GM19023 (cell line): ENCODE measurements around the gene TCFL5.

Experiments used
- ATAC-seq: cut with Tn5 transposase; IDR thresholded peaks from one replicate; pipeline ENCODE4 v1.9.1; 2021; ENCODE audit warnings: mild to moderate bottlenecking, moderate library complexity; ENCODE audit not compliant: unreplicated experiment

Gene TCFL5

GRCh38 chr20:62861726-62862336 is at the start of gene TCFL5:
Gene TCFL5, minus strand, starts transcription at chr20:62861822. Its CDS starts 152 bp downstream, at chr20:62861670.
- peak; percentile 62 for ATAC-seq

DNA sequence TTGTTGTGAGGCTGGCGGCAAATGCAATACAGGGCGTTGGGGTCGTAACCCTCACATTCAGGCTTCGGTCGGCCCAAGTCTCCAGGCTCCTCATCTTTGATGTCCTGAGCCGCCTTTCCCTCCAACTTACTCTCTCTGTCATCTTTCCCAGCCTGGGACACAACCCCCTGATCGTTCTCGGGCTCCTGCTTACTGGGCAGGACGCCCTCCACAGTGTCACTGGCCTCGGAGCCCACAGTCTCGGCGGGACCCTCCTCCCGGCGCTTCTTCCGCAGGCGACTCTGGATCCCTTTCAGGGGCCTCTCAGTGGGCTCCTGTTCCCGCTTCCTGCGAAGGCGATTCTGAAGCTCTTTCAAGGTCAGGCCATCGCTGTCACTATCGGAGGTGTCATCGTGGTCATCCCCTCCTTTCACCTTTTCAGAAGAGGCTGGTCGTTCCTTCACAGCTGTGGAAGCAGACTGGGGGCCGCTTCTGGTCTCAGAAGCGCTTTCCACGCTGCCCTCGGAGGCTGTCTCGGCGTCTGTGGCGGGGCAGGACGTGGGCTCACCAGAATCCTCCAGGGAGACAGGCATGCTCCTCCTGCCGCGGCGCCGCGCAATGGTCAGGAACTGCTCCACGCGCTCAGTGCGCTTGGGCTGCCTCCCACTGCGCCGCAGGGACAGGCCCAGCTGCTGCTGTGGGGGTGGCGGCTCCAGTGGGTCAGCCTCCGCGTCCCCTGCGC is 49.3 kb upstream of the TCFL5 start:
- no peak for ATAC-seq

- ATAC-seq: no peak
Observed at GRCh38 chr20:62910217-62910766, 48.7 kb upstream of the TCFL5 start.

DNA sequence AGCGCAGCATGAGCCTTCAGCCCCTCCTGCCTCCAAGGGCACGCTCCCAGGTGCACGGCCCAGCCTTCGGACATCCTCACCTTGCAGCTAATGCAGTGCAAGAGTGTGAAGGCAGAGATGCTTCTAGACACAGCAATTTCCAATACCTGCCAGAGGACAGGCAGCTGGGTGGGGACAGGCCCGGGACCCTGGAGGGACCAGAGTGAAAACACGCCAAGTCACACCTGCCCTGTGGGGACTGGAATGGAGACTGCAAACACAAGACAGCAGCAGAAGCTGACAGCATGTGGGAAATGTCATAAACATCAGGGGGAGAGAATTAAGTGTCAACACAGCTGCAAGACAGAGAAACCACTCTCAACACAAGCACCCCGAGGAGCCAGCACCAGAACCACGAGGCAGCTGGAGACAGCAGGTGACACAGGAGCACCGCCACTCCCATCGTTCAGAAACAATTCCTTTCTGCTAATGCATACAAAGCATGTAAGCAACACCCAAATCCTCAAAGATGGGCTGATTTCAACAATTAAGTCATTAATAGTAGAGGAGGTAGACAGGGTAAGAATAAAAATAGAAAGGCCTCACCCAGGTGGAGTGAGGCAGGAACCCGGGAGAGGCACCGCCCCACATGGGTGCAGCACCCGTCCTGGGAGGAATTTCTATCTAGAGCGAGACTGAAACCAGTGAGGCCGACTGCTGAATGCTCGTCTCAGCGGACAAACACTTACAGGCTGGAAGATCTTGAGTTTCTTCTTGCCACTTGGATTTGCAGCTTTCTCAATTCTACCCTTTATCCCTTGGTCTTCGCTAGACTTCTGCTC is 47.6 kb upstream of the TCFL5 start:
- no peak for ATAC-seq

DNA sequence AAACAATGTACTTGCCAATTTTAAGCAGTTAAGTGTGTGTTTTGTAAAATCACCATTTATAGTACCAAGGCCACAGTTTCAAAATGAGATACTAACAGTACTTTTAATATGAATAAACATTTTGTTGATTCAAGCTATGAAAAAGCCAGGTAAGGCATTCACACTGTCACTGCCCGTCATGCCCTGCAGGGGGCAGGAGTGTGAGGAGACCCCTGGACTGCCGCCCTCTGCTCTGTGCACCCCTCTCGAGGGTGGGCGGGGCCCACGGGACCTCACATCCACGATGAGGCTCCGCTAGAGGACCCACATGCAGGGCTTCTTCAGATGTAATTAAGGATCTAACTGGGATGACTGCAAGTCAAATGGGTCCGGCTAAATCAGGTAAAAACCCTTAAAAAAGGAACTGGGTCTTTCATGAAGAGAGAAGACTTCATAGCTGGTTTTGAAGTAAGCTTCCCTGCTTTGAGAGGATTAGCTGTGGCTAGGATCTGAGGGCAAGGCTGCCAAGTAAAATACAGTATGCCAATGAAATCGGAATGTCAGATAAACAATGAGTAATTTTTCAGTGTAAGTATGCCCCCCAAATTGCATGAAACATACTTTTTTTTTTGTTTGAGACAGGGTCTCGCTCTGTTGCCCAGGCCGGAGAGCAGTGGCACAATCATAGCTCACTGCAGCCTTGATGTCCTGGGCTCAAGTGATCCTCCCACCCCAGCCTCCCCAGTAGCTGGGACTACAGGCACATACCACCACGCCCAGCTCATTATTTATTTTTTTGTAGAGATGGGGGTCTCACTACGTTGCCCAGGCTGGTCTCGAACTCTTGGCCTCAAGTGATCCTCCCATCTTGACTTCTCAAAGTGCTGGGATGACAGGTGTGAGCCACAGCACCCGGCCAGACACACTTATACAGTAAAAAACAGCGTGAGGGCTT is 46.0 kb upstream of the TCFL5 start:
- ATAC-seq: no peak

DNA sequence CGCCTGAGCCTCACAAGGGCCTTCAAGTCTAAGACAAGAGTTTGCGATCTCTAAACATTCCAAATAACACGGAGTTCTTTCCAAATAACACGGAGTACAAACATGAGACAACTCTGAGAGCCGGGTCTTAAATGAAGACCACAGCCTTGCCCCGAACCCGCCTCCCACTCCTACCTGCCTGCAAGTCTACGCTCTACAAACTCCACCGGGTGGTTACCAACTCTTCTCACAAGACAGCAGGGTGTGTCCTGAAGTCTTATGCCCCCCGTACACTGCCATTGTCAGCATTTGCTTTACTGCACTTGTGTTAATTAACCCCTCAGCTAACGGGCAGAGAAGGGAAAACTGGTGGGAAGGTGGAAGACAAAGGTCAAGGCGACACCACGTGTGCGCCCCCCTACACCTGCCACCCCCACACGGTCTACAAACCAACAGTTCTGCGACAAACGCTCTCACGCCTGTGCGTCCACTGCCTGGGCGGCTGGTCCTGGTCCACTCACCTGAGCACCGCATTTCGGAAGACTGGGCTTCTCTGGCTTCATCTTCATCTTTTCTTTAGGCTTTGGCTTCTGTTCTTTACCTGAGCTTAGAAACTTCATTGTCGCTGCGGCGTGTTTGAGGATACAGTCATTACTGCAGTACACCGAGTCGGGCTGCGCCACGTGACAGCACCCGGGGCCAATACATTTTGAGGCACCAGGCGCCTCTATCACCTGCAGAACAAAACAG is 45.2 kb upstream of the TCFL5 start:
- no peak for ATAC-seq

DNA sequence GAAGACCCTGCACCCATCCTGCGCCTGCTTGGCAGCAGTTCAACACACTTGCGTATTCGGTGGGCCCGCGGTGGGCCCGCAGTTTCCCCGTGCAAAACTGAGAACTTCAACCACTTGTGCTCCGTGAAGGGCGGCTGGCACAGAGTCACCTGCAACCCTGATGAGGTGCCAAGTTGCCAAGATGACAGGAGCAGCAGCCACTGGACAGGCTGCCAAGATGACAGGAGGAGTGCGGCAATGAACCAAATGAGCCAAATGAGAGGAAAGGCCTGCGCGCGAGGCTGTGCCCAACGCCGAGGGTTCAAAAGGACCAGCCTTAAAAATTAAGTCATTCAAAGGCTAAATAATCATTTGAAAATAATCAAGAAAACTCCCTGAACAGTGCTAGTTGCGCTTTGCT is 44.6 kb upstream of the TCFL5 start:
- no peak for ATAC-seq

GRCh38 chr20:62905536-62906117 is 44.0 kb upstream of the TCFL5 start:
- no peak for ATAC-seq

GRCh38 chr20:62902926-62903615 is 41.4 kb upstream of the TCFL5 start:
- ATAC-seq: no peak

DNA sequence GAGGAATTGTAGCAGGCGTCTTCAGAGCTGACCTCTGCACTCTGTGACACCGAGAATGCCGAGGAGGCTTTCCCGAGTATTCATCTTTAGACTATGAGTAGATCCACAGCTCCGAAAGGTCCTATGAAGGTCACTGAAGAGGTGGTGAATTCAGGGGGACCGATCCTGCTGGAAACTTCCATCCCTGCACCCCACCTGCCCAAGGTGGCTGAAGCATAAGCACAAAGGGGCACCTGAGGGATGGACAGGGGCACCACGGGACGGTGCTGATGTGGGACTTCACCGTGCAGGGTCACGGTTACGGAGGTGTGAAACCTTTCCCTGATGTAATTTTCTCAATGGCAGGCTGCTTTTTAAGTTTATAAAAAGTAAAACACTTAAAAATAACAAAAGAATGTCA is 40.3 kb upstream of the TCFL5 start:
- ATAC-seq: no peak

GRCh38 chr20:62900692-62901584 is 39.3 kb upstream of the TCFL5 start:
- no peak for ATAC-seq

DNA sequence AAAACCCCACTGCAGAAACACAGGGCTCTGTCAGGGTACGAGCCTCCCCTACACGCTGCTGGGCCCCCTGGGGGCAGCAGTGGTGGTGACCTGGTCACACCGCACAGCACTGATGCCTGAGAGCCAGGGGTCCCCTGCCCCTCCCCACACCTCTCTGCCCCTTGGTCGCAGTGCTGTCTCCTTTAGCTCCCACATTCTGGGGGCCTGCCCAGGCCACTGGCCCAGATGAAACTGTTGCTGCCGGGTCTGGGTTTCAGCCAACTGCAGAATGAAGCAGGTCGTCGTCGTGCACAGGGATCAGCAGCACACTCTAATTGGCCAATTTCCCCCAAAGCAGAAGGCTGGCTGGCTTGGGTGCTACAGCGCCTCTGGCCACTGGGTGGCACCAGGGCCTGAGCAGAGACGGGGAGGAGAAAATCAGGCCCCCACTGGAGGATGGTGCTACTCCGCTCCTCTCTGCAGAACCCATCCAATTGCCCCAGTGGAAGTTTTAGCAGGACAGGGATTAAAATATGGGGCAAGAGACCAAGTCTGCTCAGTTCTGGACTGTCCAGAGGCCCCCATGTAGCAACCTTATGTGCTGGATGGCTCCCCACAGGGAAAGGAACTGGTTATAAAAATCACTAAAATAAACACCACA is 38.5 kb upstream of the TCFL5 start:
- ATAC-seq: peak; percentile 80

GRCh38 chr20:62899633-62900051 is 38.0 kb upstream of the TCFL5 start:
- ATAC-seq: no peak

- no peak for ATAC-seq
Observed at GRCh38 chr20:62898970-62899632, 37.5 kb upstream of the TCFL5 start.

- ATAC-seq: no peak
Observed at GRCh38 chr20:62898093-62898964, 36.7 kb upstream of the TCFL5 start.

GRCh38 chr20:62897666-62898065 is 36.0 kb upstream of the TCFL5 start:
- ATAC-seq: no peak
